Measurements from ENCODE around the gene EPB42.

GRCh38 chr15:43208052-43209002, 12.5 kb downstream of the EPB42 start:
- TF ChIP-seq, protein P1, sequence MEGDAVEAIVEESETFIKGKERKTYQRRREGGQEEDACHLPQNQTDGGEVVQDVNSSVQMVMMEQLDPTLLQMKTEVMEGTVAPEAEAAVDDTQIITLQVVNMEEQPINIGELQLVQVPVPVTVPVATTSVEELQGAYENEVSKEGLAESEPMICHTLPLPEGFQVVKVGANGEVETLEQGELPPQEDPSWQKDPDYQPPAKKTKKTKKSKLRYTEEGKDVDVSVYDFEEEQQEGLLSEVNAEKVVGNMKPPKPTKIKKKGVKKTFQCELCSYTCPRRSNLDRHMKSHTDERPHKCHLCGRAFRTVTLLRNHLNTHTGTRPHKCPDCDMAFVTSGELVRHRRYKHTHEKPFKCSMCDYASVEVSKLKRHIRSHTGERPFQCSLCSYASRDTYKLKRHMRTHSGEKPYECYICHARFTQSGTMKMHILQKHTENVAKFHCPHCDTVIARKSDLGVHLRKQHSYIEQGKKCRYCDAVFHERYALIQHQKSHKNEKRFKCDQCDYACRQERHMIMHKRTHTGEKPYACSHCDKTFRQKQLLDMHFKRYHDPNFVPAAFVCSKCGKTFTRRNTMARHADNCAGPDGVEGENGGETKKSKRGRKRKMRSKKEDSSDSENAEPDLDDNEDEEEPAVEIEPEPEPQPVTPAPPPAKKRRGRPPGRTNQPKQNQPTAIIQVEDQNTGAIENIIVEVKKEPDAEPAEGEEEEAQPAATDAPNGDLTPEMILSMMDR (IDR thresholded peaks at IDR 0.05), result no peak
- no peak for TF ChIP-seq CBFB (CRISPR knock-in tag; IDR thresholded peaks at IDR 0.05; ENCODE audit: low read depth)
- no peak for TF ChIP-seq ZNF232 (CRISPR knock-in tag; IDR thresholded peaks at IDR 0.05)
- TF ChIP-seq USF2 (CRISPR knock-in tag; IDR thresholded peaks at IDR 0.05), result no peak
